Heart left ventricle (tissue), 13 donors: ENCODE measurements around the gene CPM.

ENCODE experiments used
- CTCF ChIP-seq, 12 donors: fragments of 200-600 bp; sonication (generic) in 4 of 12; IDR thresholded peaks; one replicate each; pipeline versions ENCODE4 v1.5.0 to v1.8.0; 2018 to 2022; ENCODE audit warnings: antibody characterized with exemption in 12 of 12, mild to moderate bottlenecking in 5 of 12
- POLR2A ChIP-seq, 2 donors: fragments of 450-650 bp; IDR thresholded peaks; one replicate each; pipeline ENCODE4 v1.6.1; 2017; ENCODE audit warnings: antibody characterized with exemption in 2 of 2, mild to moderate bottlenecking in 2 of 2, moderate library complexity in 2 of 2
- donor health status: ischemic (EF 13 %, LVEDD 7.1; RV severe dilation, severe dysfunction).
- donor health status: DM: no; HTN: yes; CAD: no.
- donor health status: DM: no; HTN: no; CAD: no.
- donor health status: ischemic (EF 25% LVEDD 6.9; RV normal size, moderate dysfunction).
- donor health status: ischemic (EF 25% LVEDD 5.7; RV mildly dilated, moderate dysfunction).
- donor health status: ischemic (EF 35%, LVEDD 5.7; RV mildly dilated, moderate dysfunction).
- donor health status: nonischemic (EF 11% LVEDD 7.7; RV severe dilation, severe dysfunction).
- donor health status: DM: yes; HTN: yes; CAD: no.
- donor health status: PGD.
- donor health status: ischemic (EF 29% LVEDD 5.4; RV normal size, mild dysfunction).
- donor health status: nonischemic (EF 23%, LVEDD 6.1; RV moderate dilation, normal function).

- no peak for TF ChIP-seq CTCF (IDR thresholded peaks at IDR 0.05)
- TF ChIP-seq POLR2A (IDR thresholded peaks at IDR 0.05): no peak
These were observed 50.6 kb downstream of the CPM start for GRCh38 chr12:68882251-68882964.
